NCI-H82 (cell line): ENCODE data around the gene FBXL3.

Experiments
- DNase-seq: peaks from one replicate; lab custom pipeline; 2025; lab: John Stamatoyannopoulos, UW

Gene FBXL3

DNA sequence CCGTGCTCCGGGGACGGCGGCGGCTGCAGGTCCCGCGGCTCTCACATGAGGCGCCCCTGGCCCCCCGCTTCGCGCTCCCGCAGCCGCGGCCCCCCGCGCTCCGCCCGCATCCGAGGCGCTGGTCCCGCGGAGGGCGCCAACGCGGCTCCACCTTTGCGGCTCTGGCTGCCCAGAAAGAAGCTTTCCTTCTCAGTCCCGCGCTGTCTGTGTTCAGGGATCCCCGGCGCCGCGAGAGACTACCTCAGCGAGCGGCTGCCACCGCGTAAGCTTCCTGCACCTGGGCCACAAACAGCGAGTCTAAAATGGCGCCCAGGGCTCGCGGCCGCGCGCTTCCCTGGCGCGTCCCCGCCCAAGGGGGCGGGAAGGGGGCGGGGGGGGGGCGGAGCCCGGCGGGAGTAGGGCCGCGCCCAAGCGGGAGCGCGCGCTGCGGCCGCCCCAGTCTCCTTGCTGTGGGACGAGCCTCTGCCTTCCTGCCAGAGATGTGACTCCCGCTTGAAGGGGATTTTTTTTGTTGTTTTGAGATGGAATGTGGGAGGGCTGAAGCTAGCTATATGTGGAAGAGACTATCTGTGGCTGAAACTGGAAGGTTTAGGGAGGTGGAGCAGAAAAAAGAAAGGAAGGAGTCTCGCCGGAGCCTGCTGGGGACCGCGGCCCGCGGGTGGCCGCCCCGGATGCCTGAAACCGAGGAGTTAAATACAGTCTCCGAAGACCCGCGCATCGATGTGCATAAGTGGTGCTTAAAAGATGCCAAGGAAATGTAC lies at the start of gene FBXL3:
FBXL3 (minus strand) TSS at position 299 of the 761 bp plus-strand sequence. CDS start 5,299 bp downstream, outside the sequence.
- DNase-seq, result peak; percentile 95

DNA sequence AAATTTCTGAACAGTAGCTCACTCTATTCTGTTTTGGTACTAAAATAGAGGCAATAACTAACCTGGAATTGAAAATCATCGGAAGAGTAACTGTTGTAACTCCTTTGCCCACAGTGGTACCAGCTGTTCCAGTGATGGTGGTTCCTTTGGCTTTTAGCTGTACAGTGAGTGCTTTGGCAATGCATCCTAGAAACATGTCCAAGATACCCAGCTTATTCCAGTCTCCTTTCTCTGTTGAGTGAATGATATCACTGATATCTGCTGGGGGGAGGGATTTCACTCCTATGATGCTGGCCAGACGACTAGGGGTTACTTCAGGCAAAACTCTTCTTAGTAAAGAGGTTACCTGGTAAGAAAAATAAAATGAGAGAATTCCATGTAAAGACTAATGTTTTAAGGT lies 40.6 kb upstream of the FBXL3 start:
- no peak for DNase-seq

DNA sequence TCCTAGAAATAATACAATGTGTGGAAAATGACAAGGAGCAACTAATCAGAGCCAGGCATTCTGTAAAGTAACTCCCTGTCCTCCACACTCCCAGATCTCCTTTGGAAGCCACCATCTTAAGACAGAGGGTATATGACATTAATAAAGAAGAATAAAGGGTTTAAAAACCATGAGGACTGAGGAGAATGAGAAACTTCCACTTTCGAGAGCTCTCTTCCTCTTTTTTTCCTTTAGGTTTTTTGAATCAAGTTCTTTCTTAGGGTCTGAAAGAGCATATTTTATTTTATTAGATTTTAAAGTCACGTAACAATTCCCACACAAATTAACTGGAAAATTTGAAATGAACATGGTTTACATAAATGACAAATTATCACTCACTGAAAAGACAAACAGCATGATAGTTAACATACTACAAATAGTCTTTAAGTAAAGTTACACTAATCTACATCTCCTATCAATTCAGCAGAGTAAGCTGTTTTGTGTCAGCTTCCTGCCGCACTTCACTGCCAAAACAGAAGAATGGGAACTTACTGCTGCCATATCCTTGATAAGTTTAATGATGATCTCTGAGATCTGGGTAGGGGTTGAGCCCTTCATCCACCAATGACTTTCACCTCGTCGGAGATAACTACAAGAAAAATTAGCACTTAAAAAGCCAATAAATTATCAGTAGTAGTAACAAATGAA lies 38.6 kb upstream of the FBXL3 start:
- DNase-seq, result no peak

DNA sequence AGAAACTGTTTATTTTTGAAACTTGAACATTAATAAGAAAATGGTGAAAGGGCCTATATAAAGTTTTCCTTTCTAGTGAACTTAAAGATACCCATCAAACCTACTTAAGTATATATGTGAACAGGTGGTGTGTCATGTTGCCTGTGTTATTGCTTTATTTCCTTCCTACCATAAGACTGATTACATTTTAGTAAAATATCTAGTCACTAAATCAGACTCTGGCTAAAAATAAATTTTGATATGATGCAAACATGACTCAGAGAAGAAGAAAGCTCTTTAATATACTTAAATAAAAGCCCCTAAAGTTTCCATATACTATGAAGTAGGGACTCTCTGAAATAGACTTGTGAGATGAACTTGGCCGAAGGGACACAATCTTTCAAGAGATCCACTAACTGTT lies 35.1 kb upstream of the FBXL3 start:
- no peak for DNase-seq

- no peak for DNase-seq
Observed at GRCh38 chr13:77061362-77061761, 34.4 kb upstream of the FBXL3 start.

DNA sequence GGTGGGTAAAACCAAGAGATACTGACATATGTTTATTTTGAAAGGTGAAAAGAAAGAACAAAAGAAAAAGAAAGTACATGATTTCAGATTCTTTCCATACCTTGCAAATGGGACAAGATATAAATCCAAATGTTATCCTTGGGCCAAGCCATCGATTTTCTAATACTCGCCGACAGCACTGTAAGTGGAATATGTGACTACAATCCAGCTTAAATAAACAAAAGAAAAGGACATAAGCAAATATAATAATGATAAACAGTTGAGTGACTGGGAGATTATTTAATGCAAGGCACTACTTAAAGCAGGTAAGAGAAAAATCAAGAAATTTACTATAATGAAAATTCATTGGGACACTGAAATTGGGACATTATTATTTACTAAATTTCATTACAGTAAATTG lies 29.9 kb upstream of the FBXL3 start:
- DNase-seq, result no peak

DNA sequence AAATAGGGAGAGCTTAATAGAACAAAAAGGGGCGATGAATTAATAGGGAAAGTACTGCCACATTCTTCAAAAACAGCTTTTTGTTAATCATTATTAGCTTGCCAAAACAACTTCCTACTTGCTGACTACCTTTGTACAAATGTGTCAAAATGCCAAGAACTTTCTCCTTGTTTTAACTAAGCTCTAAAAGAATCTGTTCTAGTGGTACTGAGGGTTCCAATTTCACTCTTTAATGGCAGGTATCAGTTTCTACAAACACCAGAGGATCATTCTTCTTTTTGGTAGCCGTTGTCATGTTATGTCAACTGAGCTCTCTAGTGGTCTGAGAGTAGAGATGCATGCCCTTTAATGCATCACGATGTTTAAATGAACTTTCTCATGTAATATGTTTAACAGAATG lies 29.4 kb upstream of the FBXL3 start:
- no peak for DNase-seq

GRCh38 chr13:77055158-77055557 lies 28.2 kb upstream of the FBXL3 start:
- DNase-seq, result no peak

GRCh38 chr13:77053192-77053591 lies 26.2 kb upstream of the FBXL3 start:
- no peak for DNase-seq

DNA sequence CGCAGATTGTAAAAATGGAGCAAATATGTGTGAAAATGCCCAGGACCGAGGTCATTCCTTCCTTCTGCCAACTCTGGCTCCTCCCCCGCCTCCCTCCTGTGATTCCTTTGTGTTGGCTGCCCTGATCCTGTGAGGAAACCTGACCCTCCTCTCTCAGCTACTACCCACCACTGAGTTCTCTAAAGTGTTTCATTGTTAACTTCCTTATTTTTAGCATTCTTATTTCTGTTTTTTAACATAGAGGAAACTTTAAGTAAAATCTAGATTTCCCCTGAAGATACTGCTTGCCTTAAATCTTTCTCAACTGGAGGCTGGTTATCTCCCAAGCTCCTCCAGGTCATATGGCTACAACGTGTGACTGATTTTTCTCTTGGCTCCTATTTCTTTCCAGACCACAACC lies 21.7 kb upstream of the FBXL3 start:
- DNase-seq, result no peak

GRCh38 chr13:77047649-77048343 lies 20.8 kb upstream of the FBXL3 start:
- peak; percentile 16 for DNase-seq

DNA sequence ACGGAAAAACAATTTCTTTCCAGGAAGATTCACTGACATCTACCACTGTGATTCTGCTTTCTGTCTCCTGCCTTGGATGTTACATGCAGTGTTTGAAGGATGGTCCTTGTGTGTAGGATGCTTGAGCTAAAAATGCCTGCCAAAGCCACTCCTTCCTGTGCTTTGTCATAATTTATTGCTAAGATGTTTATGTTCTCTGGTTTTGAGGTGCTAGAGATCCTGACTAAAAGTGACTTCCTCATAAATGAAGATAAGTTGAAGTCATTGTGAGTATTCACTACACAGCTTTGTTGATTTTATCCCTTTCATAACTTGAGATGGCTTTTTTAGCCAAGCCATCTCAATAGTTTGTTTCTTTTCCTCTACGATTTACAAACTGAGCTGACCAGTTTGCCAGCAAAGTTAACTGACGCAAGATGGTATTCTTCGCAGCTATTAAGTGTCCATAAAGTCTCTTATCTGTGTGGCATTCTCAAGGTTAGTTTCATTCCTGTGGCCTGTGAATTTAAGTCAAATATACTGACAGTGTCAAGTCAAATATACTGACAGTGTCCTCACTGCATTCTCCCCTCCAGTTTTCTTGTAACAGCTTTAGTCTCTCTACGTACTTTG lies 15.7 kb upstream of the FBXL3 start:
- DNase-seq, result no peak

- peak; percentile 94 for DNase-seq
Observed at GRCh38 chr13:77040835-77041234, 13.9 kb upstream of the FBXL3 start.

- peak; percentile 93 for DNase-seq
Observed at GRCh38 chr13:77040076-77040475, 13.1 kb upstream of the FBXL3 start.

- no peak for DNase-seq
Observed at GRCh38 chr13:77038907-77039480, 12.0 kb upstream of the FBXL3 start.

- DNase-seq, result no peak
Observed at GRCh38 chr13:77036279-77036678, 9.3 kb upstream of the FBXL3 start.

GRCh38 chr13:77034881-77035280 lies 7.9 kb upstream of the FBXL3 start:
- DNase-seq, result no peak

- no peak for DNase-seq
Observed at GRCh38 chr13:77033717-77034302, 6.9 kb upstream of the FBXL3 start.

GRCh38 chr13:77031656-77032243 lies 4.8 kb upstream of the FBXL3 start:
- DNase-seq, result peak; percentile 85

DNA sequence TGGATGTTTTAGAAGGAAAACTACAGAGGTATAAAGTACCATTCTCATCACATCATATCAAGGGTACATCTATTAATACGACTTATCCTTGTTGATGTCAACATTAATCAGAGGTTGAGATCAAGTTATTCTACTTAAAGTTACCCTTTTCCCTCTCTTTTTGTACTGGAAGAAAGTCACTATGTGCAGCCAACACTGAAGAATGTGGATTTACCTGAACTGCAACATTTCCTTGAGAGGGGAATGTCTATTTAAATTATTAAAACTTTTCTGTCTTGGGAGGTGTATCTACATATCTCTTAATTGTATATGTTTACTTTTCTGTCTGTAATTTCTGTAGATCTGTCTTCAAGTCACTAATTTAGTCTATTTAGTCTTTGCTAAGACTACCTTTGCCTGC lies 2.5 kb upstream of the FBXL3 start:
- DNase-seq, result no peak

GRCh38 chr13:77028202-77028601 lies 1.2 kb upstream of the FBXL3 start:
- DNase-seq, result peak; percentile 15
